PC-9 (cell line): ENCODE results near the gene CISTR. TPM values are rescaled to one million over a fixed set of nuclear protein-coding genes. Genes with fewer than 3 reads are reported as not detected.
A peak's percentile ranks its signal among the peaks of the same experiment; 100 is the strongest.

Experiments used
- BruUV-seq: library from RNA; stranded (reverse); fragments of 400-500 nt; replicated peaks from 2 replicates; lab custom pipeline; 2021; lab: Mats Ljungman, UMichigan
- CTCF ChIA-PET: fragments of 300-600 bp; sonication (Branson Sonifier 250); formaldehyde crosslinking; loops from one replicate; lab custom pipeline; 2022; ENCODE audit warnings: antibody characterized with exemption; lab: Charles Lee
- POLR2A ChIA-PET: fragments of 300-600 bp; sonication (Branson Sonifier 250); formaldehyde crosslinking; loops from one replicate; lab custom pipeline; 2022; ENCODE audit warnings: antibody characterized with exemption; ENCODE audit not compliant: unreplicated experiment; lab: Charles Lee
- DNase-seq, 2 experiments: peaks; one replicate each; pipeline versions ENCODE4 v3.0.0 to v3.0.0-alpha.2; 2015 to 2022; ENCODE audit warnings: mixed read lengths in 1 of 2
- H2AFZ ChIP-seq: fragments of 200-600 bp; sonication (generic); 2 replicates; pipeline ENCODE4 v1.8.1; 2017; ENCODE audit warnings: antibody characterized with exemption
- H3F3A ChIP-seq: fragments of 200-600 bp; sonication (generic); 2 replicates; pipeline ENCODE4 v1.8.1; 2017; ENCODE audit warnings: antibody characterized with exemption, mild to moderate bottlenecking, low read depth; ENCODE audit not compliant: insufficient read depth
- H3K27ac ChIP-seq: fragments of 200-600 bp; sonication (generic); 2 replicates; pipeline ENCODE4 v1.6.1; 2016; ENCODE audit warnings: mixed run types
- H3K27me3 ChIP-seq: fragments of 200-600 bp; sonication (generic); 2 replicates; pipeline ENCODE4 v1.6.1; 2016; ENCODE audit warnings: low read depth, mixed run types; ENCODE audit not compliant: insufficient read depth
- H3K36me3 ChIP-seq: fragments of 200-600 bp; sonication (generic); 2 replicates; pipeline ENCODE4 v1.6.1; 2016; ENCODE audit warnings: low read depth, mixed run types
- H3K4me1 ChIP-seq: fragments of 200-600 bp; sonication (generic); replicated peaks from 2 replicates; pipeline ENCODE4 v1.6.1; 2016; ENCODE audit warnings: mixed run types; ENCODE audit not compliant: insufficient read depth
- H3K4me2 ChIP-seq: fragments of 200-600 bp; sonication (generic); 2 replicates; pipeline ENCODE4 v1.6.1; 2017; ENCODE audit warnings: mixed run types
- H3K4me3 ChIP-seq: fragments of 200-600 bp; sonication (generic); 2 replicates; pipeline ENCODE4 v1.6.1; 2016; ENCODE audit warnings: mixed run types
- H3K79me2 ChIP-seq: fragments of 200-600 bp; sonication (generic); 2 replicates; pipeline ENCODE4 v1.6.1; 2017; ENCODE audit warnings: low read depth, mixed run types
- H3K9me2 ChIP-seq: fragments of 200-600 bp; sonication (generic); 2 replicates; pipeline ENCODE4 v1.8.1; 2017; ENCODE audit warnings: mild to moderate bottlenecking; ENCODE audit not compliant: insufficient read depth
- H3K9me3 ChIP-seq: fragments of 200-600 bp; sonication (generic); 2 replicates; pipeline ENCODE4 v1.8.1; 2016; ENCODE audit warnings: low read depth; ENCODE audit not compliant: insufficient read depth
- H4K20me1 ChIP-seq: fragments of 200-600 bp; sonication (generic); 2 replicates; pipeline ENCODE4 v1.8.1; 2017; ENCODE audit not compliant: insufficient read depth
- CTCF ChIP-seq: fragments of 200-600 bp; sonication (generic); conservative IDR thresholded peaks from 2 replicates; pipeline ENCODE4 v1.6.1; 2017; ENCODE audit warnings: mixed run types, antibody characterized with exemption, mild to moderate bottlenecking, moderate library complexity
- EZH2 ChIP-seq: fragments of 200-600 bp; sonication (generic); IDR thresholded peaks from 2 replicates; pipeline ENCODE4 v1.8.0; 2017; ENCODE audit warnings: antibody characterized with exemption, low read depth
- intact Hi-C: fragments of 100-400 bp; cut with micrococcal nuclease; formaldehyde crosslinking; loops from one replicate; pipeline ENCODE4 v1.10.0; 2022; ENCODE audit not compliant: unreplicated experiment
- total RNA-seq: library from RNA; stranded (reverse); gene quantifications from 2 replicates; pipeline ENCODE4 v1.2.3, GENCODE V29; 2021

CISTR gene
- total RNA-seq, 1 experiment from 2014 or later: not detected

- no peaks in the 10 kb centered on the region for H3K9me3 ChIP-seq
- no peak overlapping the region for H3K4me2 ChIP-seq
- H3K27ac ChIP-seq: no peak overlapping the region
- H3K4me1 ChIP-seq: peaks cover 18% of the 10 kb centered on the region
- no peak for DNase-seq
- BruUV-seq: no TSS peak
- ChIA-PET CTCF (no interaction called here), POLR2A (no interaction called here)
- H3K4me3 ChIP-seq: no peak overlapping the region
- H3F3A ChIP-seq: no peaks in the 10 kb centered on the region
- no peak overlapping the region for H2AFZ ChIP-seq
- no peaks in the 10 kb centered on the region for H3K36me3 ChIP-seq
- H3K9me2 ChIP-seq: no peaks in the 10 kb centered on the region
- intact Hi-C loops: no loop called here
- TF ChIP-seq EZH2: no peak
- no peak for TF ChIP-seq CTCF
- no peaks in the 10 kb centered on the region for H3K27me3 ChIP-seq
- no peaks in the 10 kb centered on the region for H3K79me2 ChIP-seq
- H4K20me1 ChIP-seq: no peaks in the 10 kb centered on the region
Observed at GRCh38 chr12:53729644-53730043, 22.1 kb downstream of the CISTR start.

- TF ChIP-seq EZH2 (no peak), CTCF (no peak)
- intact Hi-C loops: no loop called here
- DNase-seq: no peak
- no peaks in the 10 kb centered on the region for H3K27me3 ChIP-seq
- no peaks in the 10 kb centered on the region for H3F3A ChIP-seq
- no peaks in the 10 kb centered on the region for H4K20me1 ChIP-seq
- H3K9me2 ChIP-seq: no peaks in the 10 kb centered on the region
- peak overlapping the region; percentile 72 for H3K4me2 ChIP-seq
- peak overlapping the region; percentile 72; the same call in 1 of the 2 replicates for H3K4me3 ChIP-seq
- H3K4me1 ChIP-seq: peaks cover 18% of the 10 kb centered on the region
- peak overlapping the region; percentile 84 for H2AFZ ChIP-seq
- no peaks in the 10 kb centered on the region for H3K36me3 ChIP-seq
- no TSS peak for BruUV-seq
- H3K9me3 ChIP-seq: no peaks in the 10 kb centered on the region
- H3K79me2 ChIP-seq: no peaks in the 10 kb centered on the region
- CTCF ChIA-PET: interaction anchor here (2.5 kb wide), 1 partner anchor 15 kb away, joined by 11 read pairs; no protein-coding TSS in a partner anchor
- POLR2A ChIA-PET: interaction anchor here (0.6 to 0.7 kb wide), 3 partner anchors 10 to 597 kb away, joined by 3 to 4 read pairs (median 3); partner anchors contain the start of gene COPZ1
- no peak overlapping the region for H3K27ac ChIP-seq
Observed at GRCh38 chr12:53728206-53728605, 23.6 kb downstream of the CISTR start.

- CTCF ChIA-PET: interaction anchor here (0.6 to 2.5 kb wide), 2 partner anchors 16 to 117 kb away, joined by 3 to 11 read pairs; no protein-coding TSS in a partner anchor
- DNase-seq: peak; percentile 94 to 96
Observed at GRCh38 chr12:53727310-53728041, 24.3 kb downstream of the CISTR start, which contains the start of gene CALCOCO1. CALCOCO1 (minus strand) TSS chr12:53727452; CDS start chr12:53725242, 2,210 bp downstream.

More at GRCh38 chr12:53727310-53728041, 24.3 kb downstream of the CISTR start, which contains the start of gene CALCOCO1:
- H3K79me2 ChIP-seq: no peaks in the 10 kb centered on the region
- H3K27ac ChIP-seq: no peak within 1 kb of the TSS
- no peaks in the 10 kb centered on the region for H3K27me3 ChIP-seq
- TF ChIP-seq EZH2: no peak
- no peak for TF ChIP-seq CTCF
- H3K36me3 ChIP-seq: no peaks in the 10 kb centered on the region
- POLR2A ChIA-PET: interaction anchor here (0.6 to 0.7 kb wide), 4 partner anchors 11 to 597 kb away, joined by 3 to 6 read pairs (median 4); partner anchors contain the start of gene COPZ1
- peak within 1 kb of the TSS; percentile 94 for H3K4me2 ChIP-seq
- H2AFZ ChIP-seq: peak within 1 kb of the TSS; percentile 84
- H3K9me3 ChIP-seq: no peaks in the 10 kb centered on the region
- no peaks in the 10 kb centered on the region for H3K9me2 ChIP-seq
- no TSS peak for BruUV-seq
- peak within 1 kb of the TSS; percentile 72 for H3K4me3 ChIP-seq
- H3K4me1 ChIP-seq: peaks cover 18% of the 10 kb centered on the region
- intact Hi-C loops: no loop called here
- H4K20me1 ChIP-seq: no peaks in the 10 kb centered on the region
- no peaks in the 10 kb centered on the region for H3F3A ChIP-seq
